H7 (cell line): ENCODE measurements around the gene KCNA5. TPM values are rescaled to one million over a fixed set of nuclear protein-coding genes. Genes with fewer than 3 reads are reported as not detected.
A peak's percentile ranks its signal among the peaks of the same experiment; 100 is the strongest.

Experiments
- DNase-seq: peaks from one replicate; pipeline ENCODE4 v3.0.0; 2012
- H3K27me3 ChIP-seq: 2 replicates; pipeline ENCODE4 v1.6.0; 2011; ENCODE audit warnings: mild to moderate bottlenecking, low read length; ENCODE audit not compliant: control insufficient read depth, insufficient read depth
- H3K36me3 ChIP-seq: replicated peaks from 2 replicates; pipeline ENCODE4 v1.5.1; 2011; ENCODE audit warnings: low read length; ENCODE audit not compliant: control insufficient read depth, insufficient read depth
- H3K4me3 ChIP-seq: 2 replicates; pipeline ENCODE4 v1.5.1; 2011; ENCODE audit warnings: low read depth, mild to moderate bottlenecking, control low read depth, low read length, moderate library complexity; ENCODE audit not compliant: insufficient read depth
- total RNA-seq: library from RNA; depleted of rRNA; stranded (reverse); fragments of >200 nt; shearing (Covaris generic); gene quantifications from 2 replicates; pipeline ENCODE4 v1.2.3, GENCODE V29; 2014

KCNA5 gene
- total RNA-seq, 1 experiment from 2014 or later: 1.7 TPM

DNA sequence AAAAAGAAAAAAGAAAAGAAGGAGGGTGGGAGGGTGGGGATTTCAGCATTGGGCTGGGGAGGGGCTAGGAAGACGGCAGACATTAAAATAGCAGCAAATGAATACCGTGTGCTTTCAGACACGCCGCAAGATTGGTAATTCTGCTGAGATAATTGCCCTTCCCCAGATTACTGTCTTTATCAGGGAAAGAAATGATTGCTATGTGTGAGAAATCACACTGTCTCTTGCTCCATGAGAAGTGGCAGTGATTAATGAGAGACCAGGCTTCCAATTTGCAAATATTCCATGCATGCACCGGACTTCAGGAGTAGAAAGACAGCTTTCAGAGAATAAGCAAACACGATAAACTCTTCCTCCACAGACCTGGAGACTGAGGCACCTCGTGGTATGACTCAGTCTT, 7.6 kb upstream of the KCNA5 start:
- H3K4me3 ChIP-seq: no peak overlapping the region
- H3K27me3 ChIP-seq: no peaks in the 10 kb centered on the region
- no peak for DNase-seq
- no peaks in the 10 kb centered on the region for H3K36me3 ChIP-seq

DNA sequence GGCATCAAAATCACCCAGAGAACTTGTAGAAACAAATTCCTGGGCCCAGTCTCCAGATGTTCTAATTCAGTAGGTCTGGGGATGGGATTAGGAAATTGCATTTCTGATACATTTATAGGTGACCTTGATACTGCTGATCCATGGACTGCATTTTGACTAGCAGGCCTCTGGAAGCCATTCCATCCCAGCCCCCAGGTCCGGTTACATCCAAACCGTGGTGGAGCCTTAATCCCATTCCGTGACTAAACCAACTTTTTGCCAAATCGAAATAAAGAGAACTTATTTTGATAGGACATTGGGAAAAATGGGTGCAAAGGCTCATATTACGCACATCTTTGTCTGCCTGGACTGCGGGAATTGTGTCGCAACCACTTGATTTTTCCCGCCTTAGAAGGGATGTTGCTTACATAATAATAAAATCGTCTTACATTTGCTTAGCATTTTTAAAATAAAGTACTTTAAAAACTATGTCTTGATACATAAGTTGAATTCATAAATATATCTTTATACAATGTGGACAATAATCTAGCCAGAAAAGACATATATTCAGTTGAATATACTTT, 5.8 kb upstream of the KCNA5 start:
- Histone ChIP-seq H3K4me3 (no peak overlapping the region), H3K36me3 (no peaks in the 10 kb centered on the region), H3K27me3 (peaks cover 15% of the 10 kb centered on the region)
- DNase-seq: no peak

DNA sequence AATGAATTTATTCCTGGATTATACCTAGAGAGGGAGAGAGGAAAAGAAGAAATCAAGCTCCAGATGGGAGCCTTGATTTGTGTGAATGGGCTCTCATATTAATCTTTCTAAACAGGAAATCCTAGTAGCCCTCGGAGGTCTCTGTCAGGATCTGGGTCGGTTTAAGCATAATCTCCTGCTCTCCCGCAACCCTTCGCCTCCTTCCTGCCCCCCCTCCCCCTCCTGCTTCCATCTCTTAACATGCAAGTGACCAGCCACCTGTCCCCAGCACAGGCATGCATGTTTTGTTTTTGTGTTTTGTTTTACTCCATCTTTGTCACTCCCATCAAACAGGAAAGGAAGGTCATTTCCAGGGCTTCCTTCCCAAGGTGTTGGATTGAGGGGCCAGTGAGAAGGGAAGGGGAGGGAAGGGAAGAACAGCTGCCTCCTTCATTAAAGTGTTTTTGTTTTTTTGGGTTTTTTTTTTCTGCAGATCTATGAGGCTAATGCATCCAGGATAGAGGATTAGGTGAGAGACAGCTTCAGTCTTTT, 4.8 kb upstream of the KCNA5 start:
- Histone ChIP-seq H3K4me3 (no peak overlapping the region), H3K36me3 (no peaks in the 10 kb centered on the region), H3K27me3 (peaks cover 25% of the 10 kb centered on the region)
- peak; percentile 39 for DNase-seq

DNA sequence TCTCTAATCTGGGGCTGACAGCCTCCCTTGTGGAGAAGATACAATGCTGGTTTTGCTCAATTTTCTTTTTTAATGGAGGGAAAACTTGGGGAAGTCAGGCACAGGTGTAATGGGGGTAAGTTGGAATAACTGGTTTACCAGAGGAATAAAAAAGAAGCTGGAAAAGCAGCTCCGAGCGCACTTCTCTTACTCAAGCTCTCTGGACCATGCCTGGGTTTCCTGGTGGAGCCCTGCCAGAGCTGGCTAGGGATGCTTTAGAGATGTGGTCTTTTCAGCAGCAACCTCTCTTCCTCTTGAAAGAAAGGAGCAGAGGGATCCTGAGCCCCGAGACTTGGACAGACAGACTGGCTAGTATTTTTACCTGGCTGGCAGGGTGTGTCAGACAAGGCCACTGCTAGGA, 3.9 kb upstream of the KCNA5 start:
- DNase-seq: no peak
- peaks cover 35% of the 10 kb centered on the region for H3K27me3 ChIP-seq

DNA sequence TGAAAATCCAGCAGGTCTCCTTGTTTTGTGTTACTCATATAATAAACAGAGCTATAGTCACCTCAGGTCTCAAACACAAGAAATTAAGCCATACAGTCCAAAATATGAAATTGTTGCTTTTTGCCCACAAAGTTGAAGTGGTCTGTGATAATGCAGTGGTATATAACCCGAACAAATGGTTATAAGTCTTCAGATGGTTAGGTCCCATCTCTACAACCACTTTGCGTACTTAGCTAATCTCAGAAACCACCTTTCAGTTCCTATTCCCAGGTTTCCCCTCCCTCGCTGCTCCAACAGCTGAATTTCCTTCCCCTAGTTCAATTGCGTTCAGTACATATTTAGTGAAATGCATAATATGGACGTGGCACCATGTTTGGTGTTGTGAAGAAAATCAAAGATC, 3.3 kb upstream of the KCNA5 start:
- no peak for DNase-seq
- H3K27me3 ChIP-seq: peaks cover 39% of the 10 kb centered on the region
- H3K36me3 ChIP-seq: no peaks in the 10 kb centered on the region
- H3K4me3 ChIP-seq: no peak overlapping the region

More for the DNA sequence above, 3.9 kb upstream of the KCNA5 start:
- Histone ChIP-seq H3K36me3 (no peaks in the 10 kb centered on the region), H3K4me3 (no peak overlapping the region)

DNA sequence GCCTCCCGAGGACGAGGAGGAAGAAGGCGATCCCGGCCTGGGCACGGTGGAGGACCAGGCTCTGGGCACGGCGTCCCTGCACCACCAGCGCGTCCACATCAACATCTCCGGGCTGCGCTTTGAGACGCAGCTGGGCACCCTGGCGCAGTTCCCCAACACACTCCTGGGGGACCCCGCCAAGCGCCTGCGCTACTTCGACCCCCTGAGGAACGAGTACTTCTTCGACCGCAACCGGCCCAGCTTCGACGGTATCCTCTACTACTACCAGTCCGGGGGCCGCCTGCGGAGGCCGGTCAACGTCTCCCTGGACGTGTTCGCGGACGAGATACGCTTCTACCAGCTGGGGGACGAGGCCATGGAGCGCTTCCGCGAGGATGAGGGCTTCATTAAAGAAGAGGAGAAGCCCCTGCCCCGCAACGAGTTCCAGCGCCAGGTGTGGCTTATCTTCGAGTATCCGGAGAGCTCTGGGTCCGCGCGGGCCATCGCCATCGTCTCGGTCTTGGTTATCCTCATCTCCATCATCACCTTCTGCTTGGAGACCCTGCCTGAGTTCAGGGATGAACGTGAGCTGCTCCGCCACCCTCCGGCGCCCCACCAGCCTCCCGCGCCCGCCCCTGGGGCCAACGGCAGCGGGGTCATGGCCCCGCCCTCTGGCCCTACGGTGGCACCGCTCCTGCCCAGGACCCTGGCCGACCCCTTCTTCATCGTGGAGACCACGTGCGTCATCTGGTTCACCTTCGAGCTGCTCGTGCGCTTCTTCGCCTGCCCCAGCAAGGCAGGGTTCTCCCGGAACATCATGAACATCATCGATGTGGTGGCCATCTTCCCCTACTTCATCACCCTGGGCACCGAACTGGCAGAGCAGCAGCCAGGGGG, 979 bp downstream of the KCNA5 start:
- H3K27me3 ChIP-seq: peaks cover 50% of the 10 kb centered on the region
- H3K4me3 ChIP-seq: peak overlapping the region; percentile 50
- peak; percentile 48 for DNase-seq

DNA sequence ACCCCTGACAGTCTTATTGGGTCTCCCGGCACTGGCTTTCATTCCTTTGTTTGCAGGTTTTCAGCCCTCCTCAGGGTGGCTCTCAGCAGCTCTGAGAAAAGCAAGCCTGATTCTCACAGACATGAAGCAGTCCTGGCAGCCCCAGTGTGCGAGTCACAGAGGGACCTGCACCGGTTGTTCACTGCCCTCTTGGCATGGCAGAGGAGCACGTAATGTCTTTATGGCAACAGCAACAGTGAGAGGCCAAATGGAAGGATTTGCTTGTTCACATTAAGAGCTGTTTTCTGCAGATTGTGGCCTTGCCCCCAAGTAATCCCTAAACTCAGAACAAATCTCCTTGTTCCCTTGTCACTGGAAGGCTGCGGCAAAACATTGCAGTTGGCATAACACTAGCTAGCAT, 3.4 kb downstream of the KCNA5 start:
- peak; percentile 55 for DNase-seq
- H3K27me3 ChIP-seq: peaks cover 42% of the 10 kb centered on the region
- no peak overlapping the region for H3K4me3 ChIP-seq
- no peaks in the 10 kb centered on the region for H3K36me3 ChIP-seq

More for the DNA sequence above, 979 bp downstream of the KCNA5 start:
- H3K36me3 ChIP-seq: no peaks in the 10 kb centered on the region

DNA sequence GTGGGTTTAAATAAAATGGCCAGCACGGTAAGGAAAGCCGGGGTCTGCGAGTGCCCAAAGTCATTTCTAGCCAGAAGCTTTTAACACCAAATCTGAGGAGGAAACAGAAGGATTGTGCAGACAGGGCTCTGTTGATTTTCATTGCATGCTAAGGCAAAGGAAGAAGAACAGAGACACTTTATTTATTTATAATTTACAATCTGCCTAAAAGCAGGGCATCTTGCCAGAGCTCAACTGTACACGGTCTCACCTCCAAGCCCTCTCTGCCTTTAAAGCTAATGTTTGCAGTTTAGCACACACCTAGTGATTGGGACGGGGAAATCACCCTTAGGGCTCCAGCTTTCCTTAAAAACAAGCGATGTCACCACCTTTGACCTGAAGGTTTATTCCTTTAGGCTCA, 4.0 kb downstream of the KCNA5 start:
- peaks cover 36% of the 10 kb centered on the region for H3K27me3 ChIP-seq
- no peak overlapping the region for H3K4me3 ChIP-seq
- no peak for DNase-seq
- H3K36me3 ChIP-seq: no peaks in the 10 kb centered on the region

DNA sequence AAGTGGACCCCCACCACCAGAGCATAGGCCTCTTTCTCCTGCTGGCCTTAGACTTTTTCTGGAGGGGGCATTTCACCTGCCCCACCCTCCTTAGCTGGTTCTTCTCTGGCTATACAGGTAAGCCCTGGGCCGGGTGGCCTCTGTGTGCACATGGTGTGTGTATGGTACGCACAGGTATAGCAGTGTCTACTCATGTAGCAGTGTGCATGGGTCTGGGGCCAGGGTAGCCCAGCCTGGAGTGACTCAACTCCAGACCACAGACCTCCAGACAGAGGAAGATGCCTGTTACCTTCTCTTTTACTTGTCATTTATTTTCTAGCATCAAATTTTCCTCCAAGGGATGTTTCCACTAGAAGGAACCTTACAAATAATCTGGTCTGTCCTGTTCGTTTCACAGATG, 6.9 kb downstream of the KCNA5 start:
- peaks cover 9% of the 10 kb centered on the region for H3K27me3 ChIP-seq
- no peak overlapping the region for H3K4me3 ChIP-seq
- no peaks in the 10 kb centered on the region for H3K36me3 ChIP-seq
- no peak for DNase-seq

DNA sequence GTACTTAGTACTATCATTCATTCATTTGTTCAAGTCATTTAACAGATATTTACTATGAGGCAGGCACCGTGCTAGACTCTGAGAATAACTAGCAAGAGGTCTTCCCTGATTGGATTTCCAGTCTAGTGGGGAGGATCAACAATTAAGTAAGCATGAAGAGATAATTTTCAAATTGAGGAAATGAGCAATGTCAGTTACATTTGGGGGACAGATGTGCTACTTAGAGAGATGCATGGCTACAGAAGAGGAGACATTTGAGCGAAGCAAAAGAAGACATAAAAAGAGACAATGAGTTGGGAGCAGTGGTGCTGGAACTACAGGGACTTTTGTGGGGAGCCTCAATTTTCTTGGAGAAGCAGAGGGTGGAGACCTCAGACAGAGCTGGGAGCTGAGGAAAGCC, 7.7 kb downstream of the KCNA5 start:
- Histone ChIP-seq H3K27me3 (peaks cover 3% of the 10 kb centered on the region; the same call in 1 of the 2 replicates), H3K36me3 (no peaks in the 10 kb centered on the region), H3K4me3 (no peak overlapping the region)
- no peak for DNase-seq

DNA sequence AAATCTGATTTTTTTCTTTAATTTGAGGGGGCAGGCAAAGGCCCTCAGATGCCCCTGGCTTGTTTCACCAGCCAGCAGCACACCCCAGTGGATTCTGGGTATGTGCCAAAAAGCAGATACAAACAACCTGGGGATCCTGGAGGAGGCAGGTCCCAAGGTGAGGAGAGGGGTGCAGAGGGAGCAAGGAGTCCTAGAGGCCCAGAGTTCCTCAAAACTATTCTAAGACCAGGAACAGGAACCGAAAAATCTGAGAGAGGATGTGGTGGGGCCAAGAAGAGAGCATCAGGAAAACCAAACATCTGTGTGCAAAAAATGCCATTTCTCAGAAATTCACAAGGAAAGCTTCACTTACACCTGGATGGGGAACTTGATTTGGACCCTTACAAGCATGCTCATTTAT, 8.2 kb downstream of the KCNA5 start:
- H3K4me3 ChIP-seq: no peak overlapping the region
- no peaks in the 10 kb centered on the region for H3K36me3 ChIP-seq
- H3K27me3 ChIP-seq: peaks cover 2% of the 10 kb centered on the region; the same call in 1 of the 2 replicates
- no peak for DNase-seq

DNA sequence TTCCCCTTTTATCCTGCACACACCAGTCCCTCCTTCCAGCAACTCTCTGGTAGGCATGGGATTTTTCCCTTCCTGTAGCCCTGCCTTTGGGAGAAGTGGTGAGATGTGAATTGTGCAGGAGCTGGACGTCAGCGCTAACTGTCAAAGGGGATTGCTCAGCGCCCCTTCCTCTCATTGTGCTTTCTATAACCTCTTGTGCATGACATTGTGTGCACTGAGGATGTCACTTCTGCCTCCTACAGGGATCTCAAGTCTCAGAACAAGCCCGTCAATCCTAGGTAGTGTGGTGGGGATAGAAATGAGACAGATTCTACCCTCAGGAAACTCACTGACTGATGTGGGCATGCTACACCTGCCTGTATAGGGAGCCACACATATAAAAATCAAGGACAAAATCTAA, 8.7 kb downstream of the KCNA5 start:
- Histone ChIP-seq H3K4me3 (no peak overlapping the region), H3K36me3 (no peaks in the 10 kb centered on the region), H3K27me3 (no peaks in the 10 kb centered on the region)
- DNase-seq: no peak

DNA sequence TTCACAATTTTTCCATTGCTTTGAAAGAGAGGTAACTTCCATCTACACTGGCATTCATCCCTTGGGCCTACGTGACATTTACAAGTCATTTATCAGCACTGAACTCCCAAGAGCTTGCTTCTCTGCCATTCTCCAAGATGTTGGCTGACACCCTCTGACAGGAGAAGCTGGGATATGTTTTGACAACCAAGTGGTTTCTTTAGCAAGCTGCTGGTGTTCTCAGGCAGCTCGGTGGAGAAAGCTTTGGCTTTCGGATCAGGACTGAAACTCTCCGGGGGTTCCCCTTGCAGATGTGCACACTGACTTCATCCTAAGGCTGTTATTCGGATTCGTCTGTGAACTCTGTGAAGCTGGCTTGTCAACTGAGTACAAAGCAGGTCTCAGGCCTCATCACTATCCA, 15.7 kb downstream of the KCNA5 start:
- no peaks in the 10 kb centered on the region for H3K36me3 ChIP-seq
- DNase-seq: no peak
- H3K27me3 ChIP-seq: no peaks in the 10 kb centered on the region
- H3K4me3 ChIP-seq: no peak overlapping the region

DNA sequence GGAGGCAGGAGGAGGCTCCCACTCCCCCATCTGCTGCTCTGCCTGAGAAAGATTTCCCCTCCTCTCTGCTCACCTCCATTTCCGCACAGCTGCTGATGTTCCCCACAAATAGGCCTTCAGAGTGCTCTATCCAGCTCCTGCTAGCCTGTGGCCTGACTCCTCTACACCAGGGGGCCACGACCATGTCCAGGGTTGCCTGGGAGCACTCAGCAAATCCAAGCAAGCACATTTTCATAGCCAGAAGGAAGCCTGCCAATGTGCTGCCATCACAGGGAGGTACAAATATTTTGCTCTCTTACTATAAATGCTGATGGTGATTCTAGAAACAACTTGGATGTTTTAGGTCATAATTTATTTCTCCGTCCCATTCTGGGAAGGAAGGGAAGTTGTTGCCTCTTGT, 17.3 kb downstream of the KCNA5 start:
- Histone ChIP-seq H3K4me3 (no peak overlapping the region), H3K36me3 (no peaks in the 10 kb centered on the region), H3K27me3 (no peaks in the 10 kb centered on the region)
- DNase-seq: no peak

DNA sequence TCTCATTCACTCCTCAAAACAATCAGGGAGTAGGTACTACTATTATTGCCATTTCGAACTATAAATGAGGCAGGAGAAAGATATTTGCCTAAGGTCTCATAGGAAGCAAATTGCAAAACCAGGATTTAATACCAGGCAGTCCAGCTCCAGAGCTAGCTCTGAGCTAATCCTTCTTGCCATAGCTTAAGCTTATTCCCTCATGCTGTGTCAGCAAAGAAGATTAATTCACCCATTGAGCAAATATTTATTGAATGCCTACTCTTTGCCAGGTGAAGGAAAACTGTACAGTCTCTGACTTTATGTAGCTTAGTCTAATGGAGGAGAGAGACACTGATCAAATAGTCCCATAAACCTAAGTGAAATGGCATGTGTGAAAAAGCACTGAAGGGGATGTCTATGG, 19.5 kb downstream of the KCNA5 start:
- H3K4me3 ChIP-seq: no peak overlapping the region
- no peaks in the 10 kb centered on the region for H3K27me3 ChIP-seq
- H3K36me3 ChIP-seq: no peaks in the 10 kb centered on the region
- no peak for DNase-seq
